Kasumi-1 (cell line): Measurements from ENCODE around the gene LUZP2.

Source experiments
- DNase-seq, 2 experiments: peaks; one replicate each; lab custom pipeline; 2025; lab: John Stamatoyannopoulos, UW

LUZP2 gene

DNA sequence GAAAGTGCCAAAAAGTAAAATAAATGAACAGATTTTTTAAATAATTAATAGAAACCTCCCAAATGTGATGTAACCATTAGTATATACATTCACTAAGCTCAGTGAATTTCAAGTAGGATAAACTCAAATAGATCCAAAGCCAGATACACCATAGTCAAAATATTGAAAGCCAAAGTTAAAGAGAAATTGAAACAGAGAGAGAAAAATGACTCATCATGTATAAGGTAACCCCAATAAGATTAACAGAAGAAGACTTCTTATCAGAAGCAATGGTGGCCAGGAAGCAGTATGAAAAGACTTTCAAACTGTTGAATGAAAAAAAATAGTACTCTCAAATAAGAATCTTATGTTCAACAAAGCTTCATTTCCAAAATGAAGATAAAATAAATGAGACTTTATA is 70.5 kb downstream of the LUZP2 start:
- no peak for DNase-seq

DNA sequence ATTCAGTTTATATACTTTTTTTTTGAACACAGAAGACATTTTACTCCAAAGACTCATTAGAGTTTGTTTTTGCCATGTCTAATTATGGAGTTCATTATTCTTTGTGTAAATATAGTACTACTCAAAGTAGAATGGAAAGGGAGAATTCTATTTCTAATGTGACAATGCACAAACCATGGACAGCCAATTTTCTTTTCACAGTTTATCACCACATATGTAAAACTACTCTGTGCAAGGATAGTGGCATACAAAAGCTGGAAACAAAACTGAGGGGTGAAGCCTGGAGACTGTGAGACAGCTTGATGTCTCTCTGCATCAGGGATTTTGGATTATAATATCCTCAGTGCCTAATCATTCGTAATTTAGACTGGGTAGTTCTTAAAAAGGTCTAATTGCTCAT is 75.5 kb downstream of the LUZP2 start:
- DNase-seq, result no peak

DNA sequence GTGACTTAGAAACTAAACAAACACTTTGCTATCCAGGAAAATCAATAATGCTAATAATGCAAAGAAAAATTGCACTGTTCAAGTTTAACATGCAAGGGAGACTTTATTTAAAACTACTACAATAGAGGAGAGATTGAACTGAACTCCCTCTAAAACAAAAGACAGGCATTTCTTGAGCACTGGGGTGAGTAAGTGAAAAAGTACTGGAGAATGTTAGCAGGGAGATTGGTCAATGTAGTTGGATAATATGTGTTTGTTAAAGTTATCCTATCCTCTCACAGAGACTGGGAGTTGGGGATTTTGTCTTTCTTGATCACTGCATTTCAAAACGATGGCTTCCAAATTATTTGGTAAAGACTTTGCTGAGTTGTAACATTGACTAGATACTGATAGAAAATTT is 77.6 kb downstream of the LUZP2 start:
- DNase-seq, result no peak

DNA sequence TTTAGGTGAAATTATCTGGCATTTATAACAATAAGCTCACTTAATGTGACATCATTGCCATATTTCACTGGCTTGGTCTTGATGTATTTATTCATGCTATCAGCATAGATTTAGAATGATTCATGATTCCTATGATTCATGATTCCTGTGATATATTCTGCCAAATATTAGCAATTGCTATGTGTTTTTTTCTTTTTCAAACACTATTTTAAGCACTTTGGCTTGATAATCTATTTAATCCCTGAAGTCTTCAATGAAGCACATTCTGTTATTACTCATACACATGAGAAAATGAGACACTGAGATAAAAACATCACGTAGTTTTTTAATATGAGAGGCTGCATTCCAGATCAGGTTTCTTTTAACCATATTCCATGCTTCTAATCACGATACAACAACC is 78.5 kb downstream of the LUZP2 start:
- DNase-seq, result no peak

- no peak for DNase-seq
These were observed 88.3 kb downstream of the LUZP2 start for GRCh38 chr11:24585192-24585591.

GRCh38 chr11:24587635-24588034 is 90.8 kb downstream of the LUZP2 start:
- no peak for DNase-seq

DNA sequence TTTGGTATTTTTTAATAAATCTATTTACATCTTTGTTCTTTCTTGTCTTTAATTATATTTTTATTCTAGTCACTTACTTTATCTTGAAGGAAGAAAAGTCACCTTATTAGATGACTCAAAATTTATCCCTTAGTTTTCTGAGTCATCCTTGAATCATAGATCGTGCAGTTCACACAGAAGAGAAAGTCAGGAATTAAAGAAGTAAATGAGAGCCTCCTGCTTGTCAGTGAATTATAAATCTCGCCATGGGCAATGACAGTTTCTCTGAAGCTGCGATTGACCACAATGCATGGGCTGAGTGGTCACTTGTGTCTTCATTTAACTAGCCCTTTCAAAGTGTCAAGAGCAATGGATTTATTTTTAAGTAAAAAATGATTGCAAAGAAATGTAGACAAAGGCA is 91.2 kb downstream of the LUZP2 start:
- no peak for DNase-seq

DNA sequence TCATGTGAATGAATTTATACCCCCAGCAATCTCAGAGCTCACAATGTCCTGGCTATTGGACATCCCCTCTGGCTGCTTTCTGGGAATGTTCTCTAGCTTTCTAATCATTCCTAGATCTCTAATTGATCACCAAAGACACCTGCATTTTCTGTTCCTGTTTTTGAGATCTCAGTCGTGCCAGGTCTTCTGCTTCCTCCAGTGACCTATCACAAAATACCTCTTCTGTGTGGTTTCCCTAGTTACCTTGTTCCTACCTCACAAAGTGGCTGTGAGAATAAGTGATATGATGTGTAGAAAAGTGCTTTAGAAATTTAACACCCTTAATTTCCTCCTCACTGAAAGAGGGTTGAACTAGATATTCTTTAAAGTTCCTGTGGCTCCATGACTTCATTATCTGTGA is 92.2 kb downstream of the LUZP2 start:
- no peak for DNase-seq

GRCh38 chr11:24591283-24591682 is 94.4 kb downstream of the LUZP2 start:
- no peak for DNase-seq

GRCh38 chr11:24592360-24592759 is 95.5 kb downstream of the LUZP2 start:
- no peak for DNase-seq

- no peak for DNase-seq
These were observed 96.5 kb downstream of the LUZP2 start for GRCh38 chr11:24593332-24593731.

- DNase-seq, result no peak
These were observed 97.5 kb downstream of the LUZP2 start for GRCh38 chr11:24594401-24594800.

DNA sequence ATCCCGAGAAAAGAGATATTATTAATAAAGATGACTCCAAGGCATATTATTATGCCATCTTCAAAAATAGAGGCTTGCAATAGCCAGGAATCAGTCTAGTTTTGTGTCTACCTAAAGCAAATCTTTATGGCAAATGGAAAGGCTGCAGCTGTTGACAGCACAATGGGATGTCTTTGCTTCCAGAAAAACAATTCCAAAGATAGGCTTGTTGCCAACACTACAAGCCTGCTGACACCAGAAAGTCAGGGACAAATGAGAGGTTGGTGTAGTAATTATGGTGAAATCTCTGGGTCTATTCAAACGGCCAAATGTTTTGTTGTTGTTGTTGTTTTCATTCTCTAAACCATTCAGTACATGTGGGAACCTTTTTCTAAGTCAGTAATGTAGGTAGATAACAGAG is 101.8 kb downstream of the LUZP2 start:
- DNase-seq, result no peak

DNA sequence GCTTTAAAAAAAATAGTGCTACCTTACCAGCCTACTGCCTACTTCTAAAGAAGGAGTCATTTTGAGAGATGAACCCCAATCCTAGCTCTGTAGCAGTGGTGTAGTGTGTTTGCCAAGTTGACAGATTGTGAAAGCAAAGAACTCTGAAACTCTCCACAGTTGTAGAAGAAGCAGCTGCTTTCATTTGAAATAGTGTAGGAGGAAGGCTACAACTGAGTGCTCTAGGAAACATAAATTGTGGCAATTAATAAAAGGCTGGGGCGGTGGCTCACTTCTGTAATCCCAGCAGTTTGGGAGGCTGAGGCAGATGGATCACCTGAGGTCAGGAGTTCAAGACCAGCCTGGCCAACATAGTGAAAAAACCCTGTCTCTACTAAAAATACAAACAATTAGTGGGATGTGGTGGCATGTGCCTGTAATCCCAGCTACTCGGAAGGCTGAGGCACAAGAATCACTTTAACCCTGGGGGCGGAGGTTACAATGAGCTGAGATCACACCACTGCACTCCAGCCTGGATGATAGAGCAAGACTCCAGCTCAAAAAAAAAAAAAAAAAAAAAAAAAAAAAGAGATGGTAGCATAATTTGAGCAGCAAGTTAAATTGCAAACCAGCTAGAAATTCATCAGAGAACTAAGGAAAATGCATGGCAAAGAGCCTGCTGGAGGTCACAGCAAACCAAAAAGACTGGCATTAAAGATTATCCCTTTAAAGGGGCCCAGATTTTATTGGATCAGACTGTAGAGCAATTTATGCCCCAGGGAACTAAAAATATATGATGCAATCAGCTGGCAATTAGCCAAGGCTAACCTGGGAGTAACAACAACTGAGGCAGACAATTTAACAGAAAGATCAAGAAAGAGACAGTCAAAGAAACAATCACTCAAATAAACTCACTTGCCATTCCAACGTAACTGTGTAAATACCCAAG is 112.6 kb downstream of the LUZP2 start:
- DNase-seq, result no peak

GRCh38 chr11:24615451-24616160 is 118.8 kb downstream of the LUZP2 start:
- no peak for DNase-seq

GRCh38 chr11:24617856-24618255 is 121.0 kb downstream of the LUZP2 start:
- no peak for DNase-seq

- DNase-seq, result no peak
These were observed 123.0 kb downstream of the LUZP2 start for GRCh38 chr11:24619900-24620299.

- no peak for DNase-seq
These were observed 125.4 kb downstream of the LUZP2 start for GRCh38 chr11:24622262-24622661.

DNA sequence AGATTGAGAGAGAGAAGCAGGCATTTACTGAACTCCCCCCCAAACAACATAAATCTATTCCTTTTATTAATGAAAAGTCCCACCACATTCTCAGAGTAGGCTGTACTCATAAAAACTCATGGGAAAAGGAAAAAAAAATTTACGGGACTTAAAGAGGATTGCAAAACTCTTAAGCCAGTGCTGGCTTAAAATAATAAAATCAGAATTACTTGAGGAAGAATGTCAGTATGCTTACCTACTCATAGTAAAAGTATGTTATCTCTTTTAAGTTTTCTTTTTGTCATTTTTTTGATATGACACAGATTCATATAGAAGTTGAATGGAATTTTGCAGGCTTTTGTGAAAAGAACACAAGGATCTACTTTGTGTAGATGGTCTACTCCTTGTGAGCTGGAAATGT is 126.3 kb downstream of the LUZP2 start:
- no peak for DNase-seq

- DNase-seq, result no peak
These were observed 127.6 kb downstream of the LUZP2 start for GRCh38 chr11:24624432-24624831.

GRCh38 chr11:24625975-24626374 is 129.1 kb downstream of the LUZP2 start:
- DNase-seq, result no peak

- DNase-seq, result no peak
These were observed 131.4 kb downstream of the LUZP2 start for GRCh38 chr11:24628224-24628776.

GRCh38 chr11:24634606-24635160 is 137.8 kb downstream of the LUZP2 start:
- no peak for DNase-seq
